ENCODE measurements around the gene NLRP5.
A peak's percentile ranks its signal among the peaks of the same experiment; 100 is the strongest.
"Not testable (repeated sequence)": the region's sequence is repeated elsewhere in the genome, so short reads cannot be mapped to it uniquely, and the experiment has no call there.

The NLRP5 gene

GRCh38 chr19:56076498-56076897 is 89.9 kb downstream of the NLRP5 start:
- peak; percentile 38 for DNase-seq

DNA sequence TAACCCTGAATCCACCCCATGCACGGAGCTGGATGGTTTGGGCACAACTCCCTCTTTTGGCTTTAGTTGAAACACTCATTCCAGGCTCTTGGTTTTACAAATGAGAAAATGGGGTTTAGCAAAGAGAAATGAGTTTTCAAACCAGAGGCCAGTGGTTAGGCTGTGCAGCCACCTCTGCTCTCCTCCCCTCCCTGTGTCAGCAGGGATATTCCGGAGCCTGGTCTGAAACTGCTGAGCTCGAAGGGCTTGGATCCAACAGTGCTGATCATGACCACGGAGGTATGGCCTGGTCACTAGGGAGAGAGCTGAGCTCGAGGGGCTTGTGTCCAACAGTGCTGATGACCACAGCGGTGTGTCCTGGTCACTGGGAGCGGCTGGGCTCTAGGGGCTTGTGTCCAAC is 93.0 kb downstream of the NLRP5 start:
- no peak for DNase-seq

DNA sequence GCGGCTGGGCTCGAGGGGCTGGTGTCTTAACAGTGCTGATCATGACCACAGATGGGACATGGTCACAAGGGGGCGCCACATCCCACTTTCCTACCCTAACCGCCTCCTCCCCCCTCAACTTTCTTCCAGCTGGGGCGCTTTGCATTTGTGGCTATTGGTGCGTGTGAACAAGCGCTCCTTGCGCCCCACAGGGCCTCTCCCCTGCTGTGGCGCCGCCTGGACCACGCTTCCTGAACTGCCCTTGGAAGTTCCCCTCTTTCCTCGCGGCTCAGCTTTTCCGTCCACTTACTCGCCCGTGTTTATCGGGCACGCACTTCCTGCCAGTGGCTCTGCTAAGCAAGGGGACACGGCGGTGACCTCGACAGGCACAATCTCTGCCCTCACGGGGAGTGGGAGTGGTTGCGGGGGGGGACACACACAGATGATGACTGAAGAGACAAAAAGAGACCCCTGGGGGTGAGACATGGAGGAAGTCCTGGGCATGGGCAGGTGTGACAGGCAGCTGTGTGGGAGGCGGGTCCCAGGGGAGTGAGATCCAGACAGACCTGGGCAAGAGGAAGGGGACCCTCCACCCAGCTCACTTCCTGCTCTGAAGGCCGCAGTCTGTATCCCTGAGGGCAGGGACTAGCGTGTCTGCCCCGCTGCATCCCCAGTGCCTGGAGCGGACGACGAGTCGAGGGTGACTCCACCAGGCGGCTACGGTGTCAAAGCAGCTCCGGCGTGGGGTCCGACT is 94.3 kb downstream of the NLRP5 start:
- peak; percentile 67 for DNase-seq

- DNase-seq, result no peak
These were observed 97.1 kb downstream of the NLRP5 start for GRCh38 chr19:56083668-56084067.

DNA sequence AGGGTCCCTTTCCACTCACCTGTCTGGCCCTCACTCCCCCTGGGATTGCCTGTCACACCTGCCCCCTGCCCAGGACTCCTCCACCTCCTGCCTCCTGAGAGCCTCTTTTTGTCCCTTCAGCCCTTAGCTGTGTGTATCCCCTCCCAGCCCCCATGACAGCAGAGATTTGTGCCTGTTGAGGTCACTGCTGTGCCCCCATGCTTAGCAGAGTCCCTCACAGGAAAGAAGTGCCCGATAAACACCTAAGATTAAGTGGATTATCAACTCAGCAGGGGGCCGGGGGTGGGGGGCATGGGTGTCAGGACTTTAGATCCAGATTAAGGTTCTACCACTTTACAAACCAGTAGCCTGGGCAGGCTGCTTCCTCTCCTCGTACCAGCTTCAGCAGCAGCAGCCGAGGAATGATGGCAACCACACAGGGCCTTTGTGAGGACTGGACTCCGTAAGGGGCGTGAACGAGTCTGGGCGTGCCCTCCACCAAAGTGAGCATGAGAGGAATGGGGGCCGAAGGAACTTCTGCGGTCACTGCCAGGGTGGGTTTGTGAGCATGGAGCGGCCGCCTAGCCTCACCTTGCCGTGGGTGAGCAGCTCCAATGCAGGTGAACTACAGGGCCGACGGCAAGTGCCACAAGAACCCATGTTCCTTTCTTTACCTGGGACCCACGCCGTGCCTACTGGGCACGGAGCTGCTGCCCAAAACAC is 98.4 kb downstream of the NLRP5 start:
- DNase-seq, result no peak

DNA sequence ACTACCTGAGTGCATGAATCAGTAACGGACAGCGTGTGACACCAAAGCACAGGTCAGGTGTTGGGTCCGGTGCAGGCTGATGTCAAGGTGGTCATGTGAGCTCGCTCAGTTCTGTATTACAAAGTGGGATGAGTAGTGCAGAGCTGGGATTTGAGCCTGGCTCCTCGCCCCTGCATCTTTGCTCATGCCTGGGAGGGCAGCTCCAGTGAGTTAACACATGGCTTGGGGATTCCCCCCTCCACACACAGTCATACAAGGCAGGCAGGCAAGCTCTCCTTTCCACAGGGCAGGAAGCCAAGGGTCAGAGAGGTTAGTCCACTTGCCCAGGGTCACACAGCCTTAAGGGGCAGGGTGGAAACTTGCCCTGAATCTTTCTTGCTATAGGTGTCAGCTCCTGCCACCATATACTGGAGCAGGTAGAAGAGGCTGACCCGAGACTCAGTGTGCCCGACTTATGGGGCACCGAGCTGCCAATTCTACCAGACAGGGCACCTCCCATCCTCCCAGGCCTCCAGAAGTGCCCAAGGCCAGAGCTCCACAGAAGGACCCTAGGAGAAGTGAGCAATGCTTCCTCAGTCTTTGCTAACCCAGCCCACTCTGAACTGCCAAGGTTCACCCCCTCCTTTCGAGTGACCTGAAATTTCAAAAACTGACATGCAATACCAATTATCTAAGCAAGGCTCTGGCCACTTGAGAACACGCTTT is 99.1 kb downstream of the NLRP5 start:
- no peak for DNase-seq

DNA sequence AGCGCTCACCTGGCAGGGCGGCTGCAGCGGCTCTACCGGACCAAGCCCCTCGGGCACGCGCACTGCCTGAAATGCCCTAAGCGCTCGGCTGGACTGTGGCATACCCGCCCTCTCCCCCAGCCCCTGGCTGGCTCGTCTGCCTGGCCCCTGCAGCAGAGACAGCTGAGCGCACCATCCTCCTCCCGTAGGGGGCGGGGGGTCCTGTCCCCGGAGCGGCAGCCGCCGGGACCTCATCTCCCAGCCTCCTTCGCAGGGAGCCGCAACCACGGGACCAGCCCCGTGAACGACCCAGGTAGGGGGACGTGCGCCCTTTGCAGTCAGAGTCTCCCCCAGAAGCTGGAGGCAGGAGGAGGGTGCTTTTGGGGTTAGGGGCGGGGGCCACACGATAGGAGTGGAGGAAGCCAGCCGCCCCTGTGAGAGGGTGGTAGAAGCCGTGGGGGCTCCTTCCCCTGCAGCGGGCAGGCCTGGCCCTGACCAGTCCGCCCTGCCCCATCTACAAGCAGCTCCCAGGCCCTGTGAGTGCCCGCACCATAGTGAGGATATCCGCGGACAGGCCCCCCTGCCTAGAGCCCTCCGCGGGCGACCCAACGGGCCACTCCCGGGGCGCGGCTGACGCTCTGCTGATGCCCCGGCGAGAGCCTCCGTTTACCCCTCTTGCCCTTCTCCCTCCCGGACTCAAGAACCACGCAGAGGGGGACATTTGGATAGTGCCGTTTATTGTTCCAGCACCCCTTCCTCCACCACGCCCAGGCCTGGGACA is 100.3 kb downstream of the NLRP5 start:
- DNase-seq, result no peak

- DNase-seq, result no peak
These were observed 101.3 kb downstream of the NLRP5 start for GRCh38 chr19:56087647-56088496.

DNA sequence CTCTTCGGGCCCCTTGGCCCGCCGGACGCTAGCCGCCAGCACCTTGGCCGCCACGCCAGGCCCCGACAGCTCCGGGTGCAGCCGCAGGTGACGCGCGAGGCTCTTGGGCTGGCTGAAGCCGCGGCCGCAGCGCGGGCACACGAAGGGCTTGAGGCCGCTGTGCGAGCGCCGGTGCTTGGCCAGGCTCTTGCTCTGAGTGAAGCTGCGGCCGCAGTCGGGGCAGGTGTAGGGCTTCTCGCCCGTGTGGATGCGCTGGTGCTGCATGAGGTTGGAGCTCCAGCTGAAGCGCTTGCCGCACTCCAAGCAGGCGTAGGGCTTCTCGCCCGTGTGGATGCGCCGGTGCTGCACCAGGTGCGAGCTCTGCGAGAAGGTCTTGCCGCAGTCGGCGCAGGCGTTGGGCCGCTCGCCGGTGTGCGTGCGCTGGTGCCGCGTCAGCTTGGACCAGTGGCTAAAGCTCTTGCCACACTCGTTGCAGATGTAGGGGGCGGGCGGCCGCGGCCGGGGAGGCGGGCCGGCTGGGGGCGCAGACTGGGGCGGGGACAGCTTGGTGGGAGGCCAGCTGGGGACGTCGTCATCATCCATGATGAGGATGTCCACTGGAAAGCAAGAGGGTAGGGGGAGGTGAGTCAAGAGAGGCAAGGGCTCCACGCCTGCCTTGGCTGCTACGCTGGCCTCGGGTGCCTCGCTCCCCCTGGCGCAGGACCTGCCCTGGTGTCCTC is 102.1 kb downstream of the NLRP5 start:
- DNase-seq, result no peak

DNA sequence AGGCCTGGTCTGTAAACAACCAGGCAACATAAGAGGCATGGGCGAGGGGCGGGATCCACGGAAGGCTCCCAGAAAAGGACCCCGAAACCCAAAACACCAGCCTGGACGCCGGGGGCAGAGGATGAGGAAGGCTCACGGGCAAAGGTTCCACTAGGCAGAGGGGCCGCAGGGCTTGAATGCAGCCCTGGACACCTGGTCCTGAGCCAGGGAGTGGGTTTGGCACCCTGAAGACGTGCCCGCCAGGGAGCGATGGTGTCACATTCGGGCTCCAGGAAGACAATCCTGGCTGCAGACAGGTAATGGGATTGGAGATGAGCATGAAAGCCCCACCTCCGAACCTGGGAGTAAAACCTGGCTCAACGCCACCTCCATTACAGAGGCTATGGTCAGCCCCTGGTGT is 102.8 kb downstream of the NLRP5 start:
- DNase-seq, result no peak

DNA sequence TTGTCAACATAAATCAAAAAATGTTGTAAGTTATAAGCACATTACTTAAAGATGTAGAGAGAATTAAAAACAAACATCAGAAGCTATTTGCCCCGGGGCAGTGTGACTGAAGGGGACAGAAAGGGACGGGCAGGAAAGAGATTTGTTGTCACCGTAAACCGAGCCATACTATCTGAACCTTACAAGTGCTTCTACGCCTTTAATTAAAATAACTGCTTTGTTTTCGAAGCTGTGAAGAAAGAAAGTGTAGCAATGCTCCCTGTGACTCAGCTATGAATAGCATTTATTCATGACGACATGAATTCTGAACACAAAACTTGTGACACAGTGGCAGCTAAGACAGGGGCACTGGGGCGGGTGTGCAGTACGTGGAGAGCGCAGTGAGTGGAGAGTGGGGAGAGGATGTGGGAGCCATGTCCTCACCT is 104.5 kb downstream of the NLRP5 start:
- DNase-seq, result no peak

GRCh38 chr19:56091751-56092546 is 105.4 kb downstream of the NLRP5 start:
- DNase-seq, result no peak

DNA sequence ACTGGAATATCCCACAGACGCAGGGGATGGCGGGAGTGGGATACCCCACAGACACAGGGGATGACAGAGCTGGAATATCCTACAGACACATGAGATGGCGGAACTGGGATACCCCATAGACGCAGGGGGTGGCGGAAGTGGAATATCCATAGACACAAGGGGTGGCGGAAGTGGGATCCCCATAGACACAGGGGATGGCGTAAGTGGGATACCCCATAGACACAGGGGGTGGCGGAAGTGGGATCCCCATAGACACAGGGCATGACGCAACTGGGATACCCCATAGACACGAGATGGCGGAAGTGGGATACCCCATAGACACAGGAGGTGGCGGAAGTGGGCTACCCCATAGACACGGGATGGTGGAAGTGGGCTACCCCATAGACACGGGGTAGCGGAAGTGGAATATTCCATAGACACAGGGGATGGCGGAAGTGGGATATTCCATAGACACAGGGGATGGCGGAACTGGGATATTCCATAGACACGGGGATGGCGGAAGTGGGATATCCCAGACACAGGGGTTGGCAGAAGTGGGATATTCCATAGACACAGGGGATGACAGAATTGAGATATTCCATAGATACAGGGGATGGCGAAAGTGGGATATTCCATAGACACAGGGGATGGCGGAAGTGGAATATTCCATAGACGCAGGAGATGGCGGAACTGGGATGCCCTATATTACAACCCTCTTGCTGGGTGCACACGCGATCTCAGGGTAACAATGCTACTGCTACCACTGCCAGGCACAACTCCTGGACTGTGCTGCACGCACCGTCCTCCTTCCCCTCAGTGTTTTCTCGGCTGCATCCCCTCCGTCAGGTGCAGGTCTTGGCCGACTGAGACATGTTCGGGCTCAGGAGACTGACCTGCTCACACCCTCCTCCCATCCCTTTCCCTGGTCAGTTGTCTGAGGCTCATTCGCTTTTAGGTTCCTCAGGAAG is 106.4 kb downstream of the NLRP5 start:
- no peak for DNase-seq

DNA sequence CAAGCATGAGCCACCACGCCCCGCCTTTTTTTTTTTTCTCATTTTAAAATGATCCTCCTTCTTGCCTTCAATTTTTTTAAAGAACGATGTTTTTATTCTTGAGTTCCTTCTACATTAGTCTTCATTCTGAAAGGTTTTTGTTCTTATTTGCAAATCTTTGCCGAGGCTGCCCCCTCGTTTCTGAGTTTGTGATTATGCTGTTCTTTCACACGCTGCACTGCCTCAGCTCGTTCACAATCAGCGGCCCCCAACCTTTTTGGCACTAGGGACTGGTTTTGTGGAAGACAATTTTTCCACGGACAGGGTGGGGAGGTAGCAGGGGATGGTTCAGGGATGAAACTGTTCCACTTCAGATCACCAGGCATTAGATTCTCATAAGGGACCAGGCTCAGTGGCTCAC is 107.9 kb downstream of the NLRP5 start:
- DNase-seq, result no peak

DNA sequence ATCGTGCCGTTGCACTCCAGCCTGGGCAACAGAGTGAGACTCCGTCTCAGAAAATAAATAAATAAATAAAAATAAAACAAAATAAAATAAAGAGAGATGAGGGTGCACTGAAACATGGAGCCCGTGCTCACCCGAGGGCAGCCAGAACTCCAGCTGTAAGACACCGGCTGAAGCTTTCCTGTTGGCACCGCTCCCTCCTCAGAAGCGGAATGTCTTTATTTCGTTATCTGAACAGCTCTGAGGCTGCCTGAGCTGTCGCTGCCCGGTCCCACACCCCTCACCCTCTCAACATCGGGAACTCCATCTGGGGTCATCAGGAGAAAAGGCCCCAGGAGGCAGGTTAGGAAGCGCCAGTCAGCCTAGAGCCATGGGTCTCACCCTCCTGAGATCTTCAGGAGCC is 110.1 kb downstream of the NLRP5 start:
- no peak for DNase-seq

DNA sequence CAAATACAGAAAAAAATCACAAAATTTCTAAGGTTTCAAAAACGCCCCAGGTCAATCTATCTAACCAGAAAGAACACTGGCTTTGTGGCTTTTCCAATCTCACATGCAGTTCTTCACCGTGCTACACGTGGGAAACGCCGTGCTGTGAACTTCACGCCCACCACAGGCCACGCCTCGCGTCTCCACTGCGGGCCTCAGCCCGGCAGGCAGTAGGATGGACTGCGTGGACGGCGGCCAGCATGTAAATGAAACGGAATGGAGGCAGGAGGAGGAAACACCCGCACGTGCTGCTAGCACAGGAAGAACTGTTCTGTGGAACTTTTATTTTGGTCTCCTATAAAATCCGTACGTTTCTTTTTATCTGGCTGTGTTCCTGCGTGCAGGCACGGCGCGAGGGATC is 110.7 kb downstream of the NLRP5 start:
- no peak for DNase-seq

DNA sequence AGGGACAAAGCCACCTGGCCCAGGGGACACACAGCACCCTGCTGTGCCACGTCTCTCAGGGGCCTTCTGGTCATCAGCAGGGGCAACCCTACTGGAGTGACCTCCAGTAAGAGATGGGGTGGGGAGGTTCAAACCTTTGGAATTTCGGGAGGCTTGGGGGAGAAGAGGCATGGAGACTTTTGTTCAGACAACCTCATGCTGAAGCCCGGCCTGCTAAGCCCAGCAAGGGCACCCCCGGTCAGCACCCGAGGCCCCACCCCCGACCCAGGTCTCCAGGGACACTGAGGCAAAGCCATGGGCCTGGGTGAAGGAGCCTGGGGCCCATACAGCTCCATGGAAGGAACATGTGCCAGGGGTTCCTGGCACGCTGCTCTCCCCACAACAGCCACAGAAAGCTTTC is 111.2 kb downstream of the NLRP5 start:
- DNase-seq, result no peak

DNA sequence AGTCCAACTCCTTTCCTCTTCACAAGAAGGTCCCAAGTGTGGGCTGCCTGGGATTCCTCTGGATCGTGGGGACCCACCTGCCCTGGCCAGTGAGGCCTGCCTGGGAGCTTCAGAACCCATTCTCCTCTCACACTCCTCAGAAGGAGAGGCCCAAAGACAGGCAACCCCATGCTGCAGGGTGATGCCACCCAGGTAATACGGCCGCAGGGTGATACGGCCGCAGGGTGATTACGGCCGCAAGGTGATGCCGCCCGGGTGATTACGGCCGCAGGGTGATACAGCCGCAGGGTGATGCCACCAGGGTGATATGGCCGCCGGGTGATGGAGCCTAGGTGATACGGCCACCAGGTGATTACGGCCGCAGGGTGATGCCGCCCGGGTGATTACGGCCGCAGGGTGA is 111.7 kb downstream of the NLRP5 start:
- DNase-seq, result not testable (repeated sequence)
